Esophagus squamous epithelium (tissue), 4 donors: ENCODE results near the gene AKT2.

ENCODE experiments used
- POLR2A ChIP-seq, 4 donors: fragments of 450-650 bp; IDR thresholded peaks; one replicate each; pipeline ENCODE4 v1.6.1; 2017; ENCODE audit warnings: antibody characterized with exemption in 4 of 4, mild to moderate bottlenecking in 4 of 4, moderate library complexity in 3 of 4
- TF ChIP-seq, protein P1 (sequence below), 6 experiments: fragments of 450-650 bp in 4 of 6; fragments of 200-600 bp in 2 of 6; sonication (generic) in 2 of 6; IDR thresholded peaks; one replicate each; pipeline ENCODE4 v1.5.1; 2016 to 2019; ENCODE audit warnings: antibody characterized with exemption in 6 of 6, mild to moderate bottlenecking in 4 of 6, moderate library complexity in 4 of 6

DNA sequence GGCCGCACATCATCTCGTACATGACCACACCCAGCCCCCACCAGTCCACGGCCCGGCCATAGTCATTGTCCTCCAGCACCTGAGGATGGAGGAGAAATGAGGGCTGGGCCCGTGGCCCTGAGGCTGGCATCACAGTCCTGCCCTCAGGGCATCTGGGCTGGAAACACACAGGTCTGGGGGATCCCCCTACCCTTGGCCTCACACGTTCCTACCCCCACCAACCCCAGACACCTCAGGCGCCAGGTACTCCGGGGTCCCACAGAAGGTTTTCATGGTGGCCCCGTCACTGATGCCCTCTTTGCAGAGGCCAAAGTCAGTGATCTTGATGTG is 49.2 kb downstream of the AKT2 start:
- TF ChIP-seq POLR2A (IDR thresholded peaks at IDR 0.05): no peak
- TF ChIP-seq, protein P1, sequence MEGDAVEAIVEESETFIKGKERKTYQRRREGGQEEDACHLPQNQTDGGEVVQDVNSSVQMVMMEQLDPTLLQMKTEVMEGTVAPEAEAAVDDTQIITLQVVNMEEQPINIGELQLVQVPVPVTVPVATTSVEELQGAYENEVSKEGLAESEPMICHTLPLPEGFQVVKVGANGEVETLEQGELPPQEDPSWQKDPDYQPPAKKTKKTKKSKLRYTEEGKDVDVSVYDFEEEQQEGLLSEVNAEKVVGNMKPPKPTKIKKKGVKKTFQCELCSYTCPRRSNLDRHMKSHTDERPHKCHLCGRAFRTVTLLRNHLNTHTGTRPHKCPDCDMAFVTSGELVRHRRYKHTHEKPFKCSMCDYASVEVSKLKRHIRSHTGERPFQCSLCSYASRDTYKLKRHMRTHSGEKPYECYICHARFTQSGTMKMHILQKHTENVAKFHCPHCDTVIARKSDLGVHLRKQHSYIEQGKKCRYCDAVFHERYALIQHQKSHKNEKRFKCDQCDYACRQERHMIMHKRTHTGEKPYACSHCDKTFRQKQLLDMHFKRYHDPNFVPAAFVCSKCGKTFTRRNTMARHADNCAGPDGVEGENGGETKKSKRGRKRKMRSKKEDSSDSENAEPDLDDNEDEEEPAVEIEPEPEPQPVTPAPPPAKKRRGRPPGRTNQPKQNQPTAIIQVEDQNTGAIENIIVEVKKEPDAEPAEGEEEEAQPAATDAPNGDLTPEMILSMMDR (IDR thresholded peaks at IDR 0.05): no peak
